ENCODE measurements around the gene ZNF845.
"Not testable (repeated sequence)": the region's sequence is repeated elsewhere in the genome, so short reads cannot be mapped to it uniquely, and the experiment has no call there.

The ZNF845 gene

DNA sequence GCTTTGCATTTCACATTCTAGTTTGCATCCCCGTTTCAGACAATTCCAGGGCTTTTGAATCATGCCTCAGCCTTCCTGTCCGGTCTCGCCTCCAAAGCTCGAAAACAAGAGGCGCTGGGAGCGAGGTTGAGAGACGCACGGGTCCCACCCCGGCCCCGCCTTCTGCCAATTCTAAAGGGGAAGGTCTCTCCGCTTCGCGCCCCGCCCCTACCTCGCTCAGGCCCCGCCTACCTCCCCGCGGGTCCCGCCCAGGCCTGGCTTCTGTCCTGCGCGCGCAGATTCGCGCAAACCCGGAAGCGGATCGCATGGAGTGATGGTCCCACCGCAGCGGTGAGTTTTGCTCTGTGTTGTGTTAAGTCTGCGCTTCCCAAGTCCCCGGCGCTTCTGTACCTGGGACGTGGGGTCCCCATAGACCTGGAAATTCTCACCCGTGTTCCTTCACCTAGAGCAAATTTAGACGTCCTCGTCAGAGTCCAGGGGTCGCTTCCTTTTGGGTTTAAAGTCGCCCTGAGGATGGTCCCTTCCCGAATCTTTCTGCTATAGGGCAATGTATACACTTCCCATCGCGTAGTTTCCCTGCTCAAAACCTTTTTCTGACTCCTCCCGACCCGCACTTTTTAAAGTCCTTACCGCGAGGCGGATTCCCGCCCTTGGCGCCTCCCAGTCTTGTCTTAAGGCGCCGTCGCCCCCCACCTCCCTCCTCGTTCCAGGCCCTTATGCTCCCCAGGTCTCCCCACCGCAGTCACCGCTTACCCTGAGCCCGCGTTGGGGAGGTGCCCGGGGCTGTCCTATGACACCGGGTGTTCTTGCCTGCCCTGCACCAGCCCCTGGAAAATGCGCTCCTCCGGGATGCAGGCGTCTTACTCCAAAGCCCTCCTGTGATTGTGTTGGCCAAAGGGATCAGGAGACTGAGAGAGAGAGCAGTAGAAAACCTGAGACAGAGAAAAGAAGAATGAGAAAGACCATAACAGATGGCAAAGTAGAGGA lies at the start of gene ZNF845:
Gene ZNF845 (plus strand): TSS at position 287 of the 987 bp plus-strand sequence. CDS start 7,559 bp downstream, outside the sequence.
- Histone ChIP-seq H3K9me3 (ENCODE audit: control insufficient read depth, insufficient read depth, low read depth, low read length) (peaks cover 6% of the 10 kb centered on the region; the same call in 1 of the 2 replicates), H3K27ac (ENCODE audit: low read depth, low read length) (no peak within 1 kb of the TSS; the same call in 1 of the 2 replicates), H3K9ac (ENCODE audit: low read length) (peak within 1 kb of the TSS; percentile 60)

DNA sequence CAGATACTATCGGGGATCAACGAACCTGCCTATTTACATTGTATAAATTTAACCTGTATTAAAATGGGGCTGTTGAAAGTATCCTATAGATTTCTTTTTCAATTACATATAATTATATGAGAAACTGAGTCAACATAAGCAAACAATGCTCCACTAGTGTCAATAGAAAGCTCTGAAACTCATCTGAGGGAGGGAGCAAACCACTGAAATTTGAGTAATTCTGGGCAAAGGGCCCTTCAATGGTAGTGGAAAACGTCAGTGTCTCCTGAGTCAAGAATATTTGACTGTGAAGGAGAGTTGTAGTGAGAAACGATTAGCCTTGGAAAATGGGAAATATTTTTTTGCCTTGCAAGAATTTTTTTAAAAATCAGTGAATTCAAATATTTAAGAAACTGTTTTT lies 48.5 kb upstream of the ZNF845 start:
- Histone ChIP-seq H3K4me1 (ENCODE audit: control insufficient read depth, insufficient read depth, low read length) (no peaks in the 10 kb centered on the region), H3K36me3 (ENCODE audit: control insufficient read depth, insufficient read depth, low read length) (no peaks in the 10 kb centered on the region), H3K9ac (ENCODE audit: low read length) (no peak overlapping the region), H3K4me3 (ENCODE audit: low read depth, low read length) (no peak overlapping the region), H3K27me3 (ENCODE audit: control insufficient read depth, insufficient read depth, low read length) (no peaks in the 10 kb centered on the region), H3K9me3 (ENCODE audit: control insufficient read depth, insufficient read depth, low read depth, low read length) (peaks cover 16% of the 10 kb centered on the region), H3K27ac (ENCODE audit: low read depth, low read length) (no peak overlapping the region)

More for the DNA sequence above, at the start of gene ZNF845:
- peaks cover 10% of the 10 kb centered on the region; the same call in 1 of the 2 replicates for H3K36me3 ChIP-seq (ENCODE audit: control insufficient read depth, insufficient read depth, low read length)
- H3K4me1 ChIP-seq (ENCODE audit: control insufficient read depth, insufficient read depth, low read length) = no peaks in the 10 kb centered on the region
- no peaks in the 10 kb centered on the region for H3K27me3 ChIP-seq (ENCODE audit: control insufficient read depth, insufficient read depth, low read length)
- peak within 1 kb of the TSS; percentile 66 for H3K4me3 ChIP-seq (ENCODE audit: low read depth, low read length)

DNA sequence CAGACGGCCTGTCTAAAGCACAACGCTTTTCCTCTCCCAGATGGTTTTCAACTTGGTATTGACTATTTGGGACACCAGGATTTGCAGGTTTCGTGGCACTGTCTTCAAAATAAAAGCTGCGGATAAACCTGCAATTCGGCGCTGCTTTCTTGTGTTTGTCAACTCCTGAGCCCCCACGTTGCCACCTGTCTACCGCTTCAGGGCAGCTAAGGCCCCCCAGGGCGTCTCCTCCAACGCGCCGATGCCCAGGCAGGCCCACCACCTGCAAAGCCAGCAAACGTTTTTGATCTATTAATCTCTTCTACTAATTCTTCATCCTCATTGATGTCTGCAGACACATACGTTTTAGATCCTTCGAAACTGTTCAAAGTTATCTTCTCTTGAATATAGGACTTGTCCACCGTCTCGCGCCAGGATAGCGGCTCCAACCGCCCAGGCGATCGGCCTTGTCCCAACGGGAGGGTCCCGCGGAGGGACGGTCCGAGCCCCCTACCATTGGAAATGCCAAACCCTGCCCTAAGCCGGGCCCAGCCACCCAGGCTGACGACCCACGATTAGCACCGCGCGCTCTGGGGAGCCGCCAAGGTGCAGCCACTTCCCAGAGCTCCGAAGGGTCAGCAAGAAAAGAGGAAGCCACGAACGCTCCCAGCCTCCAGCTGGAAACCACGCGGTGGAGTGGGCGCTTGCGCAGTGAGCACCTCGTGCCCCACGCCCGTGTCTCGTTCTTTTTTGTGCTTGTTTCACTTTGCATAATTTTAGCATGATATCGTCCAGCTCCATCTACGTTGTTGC lies 42.6 kb upstream of the ZNF845 start:
- Histone ChIP-seq H3K27ac (ENCODE audit: low read depth, low read length) (no peak overlapping the region), H3K9ac (ENCODE audit: low read length) (no peak overlapping the region), H3K9me3 (ENCODE audit: control insufficient read depth, insufficient read depth, low read depth, low read length) (peaks cover 69% of the 10 kb centered on the region), H3K36me3 (ENCODE audit: control insufficient read depth, insufficient read depth, low read length) (no peaks in the 10 kb centered on the region), H3K4me3 (ENCODE audit: low read depth, low read length) (no peak overlapping the region), H3K4me1 (ENCODE audit: control insufficient read depth, insufficient read depth, low read length) (no peaks in the 10 kb centered on the region), H3K27me3 (ENCODE audit: control insufficient read depth, insufficient read depth, low read length) (no peaks in the 10 kb centered on the region)

DNA sequence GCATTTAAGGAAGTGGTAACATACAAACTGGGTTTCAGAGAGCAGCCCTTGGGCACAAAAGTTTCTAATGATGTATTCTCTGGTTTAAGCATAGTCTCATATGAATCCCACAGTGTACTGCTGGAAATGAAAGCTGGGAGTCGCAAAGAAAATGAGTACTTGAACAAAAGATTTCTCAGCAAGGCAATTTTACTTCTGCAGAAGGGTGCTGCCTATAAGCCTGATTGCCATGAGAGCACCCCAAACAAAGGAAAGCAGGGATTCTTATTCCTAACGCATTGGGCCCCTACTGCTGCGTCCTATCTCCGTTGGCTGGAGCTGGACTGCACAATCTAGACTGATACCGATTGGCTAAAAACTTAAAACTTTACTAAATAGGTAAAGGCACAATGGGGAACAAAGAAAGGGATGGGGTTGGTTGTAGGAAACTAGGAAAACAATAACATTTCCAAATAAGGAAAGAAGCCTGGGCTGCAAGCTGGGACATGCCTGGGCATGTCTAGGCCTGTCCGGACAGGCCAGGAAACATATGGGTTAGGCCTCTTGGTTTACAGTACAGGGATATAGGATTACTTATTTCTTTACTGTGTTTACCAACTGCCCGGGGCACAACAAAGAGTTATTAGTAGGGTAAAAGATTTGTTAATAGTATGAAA lies 38.6 kb upstream of the ZNF845 start:
- no peaks in the 10 kb centered on the region for H3K27me3 ChIP-seq (ENCODE audit: control insufficient read depth, insufficient read depth, low read length)
- H3K4me1 ChIP-seq (ENCODE audit: control insufficient read depth, insufficient read depth, low read length) = no peaks in the 10 kb centered on the region
- no peaks in the 10 kb centered on the region for H3K36me3 ChIP-seq (ENCODE audit: control insufficient read depth, insufficient read depth, low read length)
- H3K4me3 ChIP-seq (ENCODE audit: low read depth, low read length) = no peak overlapping the region
- H3K27ac ChIP-seq (ENCODE audit: low read depth, low read length) = 0 out of 2 replicates have a peak overlapping the region, but pooled peaks have one; percentile 9
- peaks cover 68% of the 10 kb centered on the region for H3K9me3 ChIP-seq (ENCODE audit: control insufficient read depth, insufficient read depth, low read depth, low read length)
- no peak overlapping the region for H3K9ac ChIP-seq (ENCODE audit: low read length)

DNA sequence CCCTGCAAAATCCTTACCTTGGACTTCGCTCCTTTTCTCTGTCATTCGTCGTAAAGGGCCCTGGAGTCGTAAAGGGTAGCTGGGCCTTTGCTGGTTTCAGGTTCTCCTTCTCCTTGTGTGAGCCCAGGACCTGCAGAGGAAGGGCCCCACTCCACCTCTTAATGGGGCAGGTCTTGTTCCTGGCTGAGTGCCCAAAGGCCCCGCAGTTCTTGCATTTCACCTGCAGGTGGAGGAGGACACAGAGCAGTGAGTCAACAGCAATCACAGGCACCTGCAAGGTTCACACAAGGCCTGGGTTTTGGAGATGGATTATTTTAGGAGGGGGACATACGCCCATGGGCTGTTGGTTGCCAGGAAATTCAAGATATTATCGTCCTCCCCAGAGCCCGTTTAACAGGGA lies 32.2 kb upstream of the ZNF845 start:
- H3K4me1 ChIP-seq (ENCODE audit: control insufficient read depth, insufficient read depth, low read length); H3K9ac ChIP-seq (ENCODE audit: low read length); H3K27me3 ChIP-seq (ENCODE audit: control insufficient read depth, insufficient read depth, low read length); H3K9me3 ChIP-seq (ENCODE audit: control insufficient read depth, insufficient read depth, low read depth, low read length); H3K27ac ChIP-seq (ENCODE audit: low read depth, low read length); H3K36me3 ChIP-seq (ENCODE audit: control insufficient read depth, insufficient read depth, low read length); H3K4me3 ChIP-seq (ENCODE audit: low read depth, low read length): not testable (repeated sequence)

DNA sequence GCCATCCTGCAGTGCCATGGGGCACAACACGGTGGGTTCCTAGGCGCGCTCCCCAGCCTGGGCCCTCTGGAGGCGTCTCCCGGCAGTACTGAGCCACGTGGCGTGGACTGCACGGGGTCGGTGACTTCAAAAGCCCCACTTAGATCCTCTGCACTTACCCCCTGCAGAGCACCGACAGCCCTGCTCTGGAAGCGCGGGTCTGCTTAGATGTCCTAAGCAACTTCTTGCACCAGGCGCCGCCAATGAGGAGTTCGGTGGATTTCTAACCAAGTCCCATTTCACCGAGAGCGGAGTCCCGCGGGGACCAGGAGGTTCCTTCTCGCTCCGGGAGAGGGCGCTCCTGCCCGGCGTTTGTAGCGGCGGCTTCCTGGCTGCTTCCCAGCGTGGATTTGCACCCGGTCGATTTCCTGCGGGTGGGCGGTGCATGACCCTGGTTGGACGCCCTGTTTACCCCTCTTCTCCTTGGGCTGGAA lies 25.2 kb upstream of the ZNF845 start:
- H3K4me3 ChIP-seq (ENCODE audit: low read depth, low read length) = peak overlapping the region; percentile 49

DNA sequence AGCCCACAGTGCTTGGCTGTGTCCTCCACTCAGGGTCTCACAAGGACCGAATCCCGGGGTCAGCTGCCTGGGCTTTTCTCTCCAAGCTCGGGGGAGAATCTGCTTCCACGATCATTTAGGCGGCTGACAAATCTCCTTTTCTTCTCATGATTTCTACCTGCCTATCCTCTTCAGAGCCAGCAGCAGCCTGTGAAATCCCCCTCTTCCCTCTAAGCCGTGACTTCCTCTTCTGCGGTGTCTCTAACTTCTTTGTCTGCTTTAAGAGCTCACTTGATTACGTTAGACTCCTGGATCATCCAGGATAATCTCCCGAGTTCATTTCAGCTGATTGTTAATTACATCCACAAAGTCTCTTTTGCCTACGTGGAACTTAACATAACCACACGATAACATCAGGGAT lies 22.5 kb upstream of the ZNF845 start:
- Histone ChIP-seq H3K9me3 (ENCODE audit: control insufficient read depth, insufficient read depth, low read depth, low read length) (no peaks in the 10 kb centered on the region), H3K4me3 (ENCODE audit: low read depth, low read length) (no peak overlapping the region), H3K4me1 (ENCODE audit: control insufficient read depth, insufficient read depth, low read length) (no peaks in the 10 kb centered on the region), H3K36me3 (ENCODE audit: control insufficient read depth, insufficient read depth, low read length) (no peaks in the 10 kb centered on the region), H3K27me3 (ENCODE audit: control insufficient read depth, insufficient read depth, low read length) (peaks cover 18% of the 10 kb centered on the region), H3K27ac (ENCODE audit: low read depth, low read length) (no peak overlapping the region), H3K9ac (ENCODE audit: low read length) (no peak overlapping the region)

More for the DNA sequence above, 25.2 kb upstream of the ZNF845 start:
- H3K27ac ChIP-seq (ENCODE audit: low read depth, low read length) = no peak overlapping the region
- H3K27me3 ChIP-seq (ENCODE audit: control insufficient read depth, insufficient read depth, low read length) = peaks cover 18% of the 10 kb centered on the region
- H3K9me3 ChIP-seq (ENCODE audit: control insufficient read depth, insufficient read depth, low read depth, low read length) = no peaks in the 10 kb centered on the region
- no peaks in the 10 kb centered on the region for H3K4me1 ChIP-seq (ENCODE audit: control insufficient read depth, insufficient read depth, low read length)
- H3K36me3 ChIP-seq (ENCODE audit: control insufficient read depth, insufficient read depth, low read length) = no peaks in the 10 kb centered on the region
- no peak overlapping the region for H3K9ac ChIP-seq (ENCODE audit: low read length)

DNA sequence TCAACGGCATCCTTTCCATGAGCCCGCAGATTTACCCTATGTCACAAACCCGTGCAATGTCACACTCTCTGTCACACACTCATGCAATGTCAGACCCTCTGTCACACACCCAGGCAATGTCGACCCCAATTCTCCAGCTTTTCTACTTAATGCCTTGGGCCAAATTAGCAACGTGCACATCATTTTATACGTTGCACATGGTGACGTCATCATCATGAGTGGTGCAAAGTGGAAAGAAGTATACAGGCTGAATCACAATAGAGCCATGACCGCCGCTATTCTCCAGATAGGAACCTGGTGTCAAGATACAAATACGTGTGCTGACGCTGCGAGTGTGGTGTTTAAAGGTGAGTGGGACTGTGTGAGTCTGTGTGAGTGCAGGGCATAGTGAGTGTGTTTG lies 21.7 kb upstream of the ZNF845 start:
- no peaks in the 10 kb centered on the region for H3K4me1 ChIP-seq (ENCODE audit: control insufficient read depth, insufficient read depth, low read length)
- no peak overlapping the region for H3K27ac ChIP-seq (ENCODE audit: low read depth, low read length)
- H3K9me3 ChIP-seq (ENCODE audit: control insufficient read depth, insufficient read depth, low read depth, low read length) = no peaks in the 10 kb centered on the region
- no peak overlapping the region for H3K9ac ChIP-seq (ENCODE audit: low read length)
- H3K4me3 ChIP-seq (ENCODE audit: low read depth, low read length) = no peak overlapping the region
- H3K27me3 ChIP-seq (ENCODE audit: control insufficient read depth, insufficient read depth, low read length) = peaks cover 18% of the 10 kb centered on the region
- H3K36me3 ChIP-seq (ENCODE audit: control insufficient read depth, insufficient read depth, low read length) = no peaks in the 10 kb centered on the region

DNA sequence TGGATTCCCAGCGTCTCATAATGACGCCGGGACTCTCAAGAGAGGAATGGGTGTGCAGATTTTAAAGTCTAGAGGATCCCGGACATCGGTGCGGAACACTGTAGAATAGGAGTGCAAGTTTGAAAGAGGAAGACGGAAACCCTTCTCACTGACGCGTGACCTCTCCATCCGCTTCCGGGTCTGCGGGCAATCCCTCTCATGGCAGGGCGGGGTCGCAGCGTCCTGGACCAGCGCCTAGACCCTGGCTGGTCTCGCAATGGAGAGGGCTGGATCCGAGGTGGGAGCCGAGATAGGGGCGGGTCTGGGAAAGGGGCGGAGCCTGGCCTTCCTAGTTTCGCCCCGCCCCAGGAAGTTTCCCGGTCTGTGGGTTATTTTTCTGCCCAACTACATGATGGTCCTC lies 4.6 kb upstream of the ZNF845 start:
- H3K27ac ChIP-seq (ENCODE audit: low read depth, low read length) = no peak overlapping the region
- no peak overlapping the region for H3K9ac ChIP-seq (ENCODE audit: low read length)
- peaks cover 10% of the 10 kb centered on the region; the same call in 1 of the 2 replicates for H3K9me3 ChIP-seq (ENCODE audit: control insufficient read depth, insufficient read depth, low read depth, low read length)
- H3K4me3 ChIP-seq (ENCODE audit: low read depth, low read length) = no peak overlapping the region
- H3K4me1 ChIP-seq (ENCODE audit: control insufficient read depth, insufficient read depth, low read length) = no peaks in the 10 kb centered on the region
- no peaks in the 10 kb centered on the region; the same call in 1 of the 2 replicates for H3K27me3 ChIP-seq (ENCODE audit: control insufficient read depth, insufficient read depth, low read length)
- H3K36me3 ChIP-seq (ENCODE audit: control insufficient read depth, insufficient read depth, low read length) = no peaks in the 10 kb centered on the region

DNA sequence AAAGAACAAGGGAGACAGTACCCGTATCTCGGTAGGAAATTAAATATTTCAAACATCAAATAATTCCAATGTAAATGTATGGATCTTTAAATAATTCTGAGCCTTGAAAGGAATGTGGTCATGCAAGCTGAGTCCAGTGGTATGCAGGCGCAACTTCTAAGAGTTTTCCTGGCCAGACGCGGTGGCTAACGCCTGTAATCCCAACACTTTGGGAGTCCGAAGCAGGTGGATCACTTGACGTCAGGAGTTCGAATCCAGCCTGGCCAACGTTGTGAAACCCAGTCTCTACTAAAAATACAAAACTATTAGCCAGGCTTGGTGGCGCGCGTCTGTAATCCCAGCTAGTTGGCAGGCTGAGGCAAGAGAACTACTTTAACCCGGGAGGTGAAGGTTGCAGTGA lies 1.1 kb upstream of the ZNF845 start:
- Histone ChIP-seq H3K27me3 (ENCODE audit: control insufficient read depth, insufficient read depth, low read length) (no peaks in the 10 kb centered on the region; the same call in 1 of the 2 replicates), H3K9ac (ENCODE audit: low read length) (no peak overlapping the region), H3K27ac (ENCODE audit: low read depth, low read length) (no peak overlapping the region), H3K4me3 (ENCODE audit: low read depth, low read length) (no peak overlapping the region), H3K4me1 (ENCODE audit: control insufficient read depth, insufficient read depth, low read length) (no peaks in the 10 kb centered on the region), H3K36me3 (ENCODE audit: control insufficient read depth, insufficient read depth, low read length) (no peaks in the 10 kb centered on the region), H3K9me3 (ENCODE audit: control insufficient read depth, insufficient read depth, low read depth, low read length) (peaks cover 6% of the 10 kb centered on the region; the same call in 1 of the 2 replicates)
